Ishikawa (cell line): ENCODE results near the gene PPM1K.

ENCODE experiments used
- CEBPB ChIP-seq: IDR thresholded peaks from 2 replicates; pipeline ENCODE4 v1.6.1; 2012
- EGR1 ChIP-seq: IDR thresholded peaks from 2 replicates; pipeline ENCODE4 v1.6.1; 2012
- EP300 ChIP-seq: IDR thresholded peaks from 2 replicates; pipeline ENCODE4 v1.6.1; 2012; ENCODE audit warnings: borderline replicate concordance
- MAX ChIP-seq: IDR thresholded peaks from 2 replicates; pipeline ENCODE4 v1.6.1; 2012
- NFIC ChIP-seq: IDR thresholded peaks from 2 replicates; pipeline ENCODE4 v1.6.1; 2012
- RAD21 ChIP-seq: IDR thresholded peaks from 2 replicates; pipeline ENCODE4 v1.6.1; 2012; ENCODE audit warnings: low read depth
- REST ChIP-seq: IDR thresholded peaks from 2 replicates; pipeline ENCODE4 v1.6.1; 2012; ENCODE audit warnings: low read depth, mild to moderate bottlenecking
- TAF1 ChIP-seq: IDR thresholded peaks from 2 replicates; pipeline ENCODE4 v1.6.1; 2012; ENCODE audit warnings: low read depth, mild to moderate bottlenecking
- TCF12 ChIP-seq: IDR thresholded peaks from 2 replicates; pipeline ENCODE4 v1.6.1; 2012; ENCODE audit warnings: low read depth
- TEAD4 ChIP-seq: IDR thresholded peaks from 2 replicates; pipeline ENCODE4 v1.6.1; 2012
- YY1 ChIP-seq: IDR thresholded peaks from 2 replicates; pipeline ENCODE4 v1.6.1; 2012; ENCODE audit warnings: low read depth
- ZBTB7A ChIP-seq: IDR thresholded peaks from 2 replicates; pipeline ENCODE4 v1.6.1; 2012; ENCODE audit warnings: low read depth

- TF ChIP-seq ZBTB7A (no peak), REST (no peak), MAX (no peak), TAF1 (no peak), EGR1 (no peak), NFIC (no peak), YY1 (no peak), EP300 (no peak), TCF12 (no peak), RAD21 (no peak), TEAD4 (no peak), CEBPB (no peak)
These were observed 11.3 kb upstream of the PPM1K start for GRCh38 chr4:88295656-88296055.
